ENCODE results near the gene COL6A5. TPM values are rescaled to one million over a fixed set of nuclear protein-coding genes. Genes with fewer than 3 reads are reported as not detected.
A peak's percentile ranks its signal among the peaks of the same experiment; 100 is the strongest.

COL6A5 gene
- total and polyA plus RNA-seq, 9 of the 15 experiments (the other 6 are each of a cell fraction or from before 2014, with no cell fraction given) = 1.5 to 9.7 (median 5.6) TPM

- intact Hi-C loops (cut with micrococcal nuclease) = no loop called here
- H4K20me1 ChIP-seq (replicated peaks; ENCODE audit: control insufficient read depth, insufficient read depth, low read length) = no peaks in the 10 kb centered on the region
- no TSS peak for BruUV-seq (replicated peaks)
- DNase-seq (ENCODE audit: extremely low read depth in 1 of 4, low spot score in 3 of 4) (no peak), ATAC-seq (no peak), FAIRE-seq (no peak)
- no peaks in the 10 kb centered on the region for H3K9me1 ChIP-seq (ENCODE audit: control insufficient read depth, insufficient read depth, low read length)
- 70% methylated on average over 1 of the region's 1 CpG for WGBS (ENCODE audit: insufficient coverage, low coverage, missing lambda C conversion rate)
- CTCF ChIA-PET (ENCODE audit: low intra/inter-chr PET ratio) = no interaction called here
- H3K4me2 ChIP-seq (ENCODE audit: insufficient read depth, low read length) = no peak overlapping the region
- no peak overlapping the region for H3K4me3 ChIP-seq
- no peak overlapping the region for H3K9ac ChIP-seq (ENCODE audit: insufficient read depth in 1 of 2, low read depth in 2 of 2, low read length in 2 of 2)
- in situ Hi-C loops (cut with MboI) = no loop called here
- no peaks in the 10 kb centered on the region for H3K79me2 ChIP-seq (ENCODE audit: control insufficient read depth, insufficient read depth, low read length)
- no peaks in the 10 kb centered on the region for H3K9me3 ChIP-seq (replicated peaks; ENCODE audit: control insufficient read depth, insufficient read depth, low read depth, low read length)
- no peak overlapping the region for H2AFZ ChIP-seq (ENCODE audit: low read depth, low read length)
- no peaks in the 10 kb centered on the region for H3K27me3 ChIP-seq (ENCODE audit: control insufficient read depth in 2 of 2, insufficient read depth in 2 of 2, low read length in 2 of 2)
- no peak overlapping the region for H3K27ac ChIP-seq (ENCODE audit: extremely low read depth, low read depth, low read length)
- POLR2A ChIA-PET = no interaction called here
- peaks cover 23% of the 10 kb centered on the region; the same call in 1 of the 3 replicates for H3K36me3 ChIP-seq (ENCODE audit: control insufficient read depth, insufficient read depth, low read length)
- H3K4me1 ChIP-seq (replicated peaks in 1 of 2; ENCODE audit: control insufficient read depth in 2 of 2, insufficient read depth in 2 of 2, low read length in 2 of 2) = no peaks in the 10 kb centered on the region
- TF ChIP-seq, protein P1, sequence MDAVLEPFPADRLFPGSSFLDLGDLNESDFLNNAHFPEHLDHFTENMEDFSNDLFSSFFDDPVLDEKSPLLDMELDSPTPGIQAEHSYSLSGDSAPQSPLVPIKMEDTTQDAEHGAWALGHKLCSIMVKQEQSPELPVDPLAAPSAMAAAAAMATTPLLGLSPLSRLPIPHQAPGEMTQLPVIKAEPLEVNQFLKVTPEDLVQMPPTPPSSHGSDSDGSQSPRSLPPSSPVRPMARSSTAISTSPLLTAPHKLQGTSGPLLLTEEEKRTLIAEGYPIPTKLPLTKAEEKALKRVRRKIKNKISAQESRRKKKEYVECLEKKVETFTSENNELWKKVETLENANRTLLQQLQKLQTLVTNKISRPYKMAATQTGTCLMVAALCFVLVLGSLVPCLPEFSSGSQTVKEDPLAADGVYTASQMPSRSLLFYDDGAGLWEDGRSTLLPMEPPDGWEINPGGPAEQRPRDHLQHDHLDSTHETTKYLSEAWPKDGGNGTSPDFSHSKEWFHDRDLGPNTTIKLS (IDR thresholded peaks at IDR 0.05; ENCODE audit: borderline replicate concordance, low read depth) = no peak
- TF ChIP-seq PML (IDR thresholded peaks at IDR 0.05; ENCODE audit: low read length) = no peak
- no peak for TF ChIP-seq FOXA1 (IDR thresholded peaks at IDR 0.05; ENCODE audit: borderline replicate concordance)
- peak; percentile 48; the same call in 1 of the 2 replicates for TF ChIP-seq CEBPB (tag; IDR thresholded peaks at IDR 0.05)
- no peak for TF ChIP-seq HMG20A (CRISPR knock-in tag; conservative IDR thresholded peaks at IDR 0.05)
- TF ChIP-seq EP400 (IDR thresholded peaks at IDR 0.05) = no peak
- TF ChIP-seq SMARCA4 (IDR thresholded peaks at IDR 0.05) = no peak
- TF ChIP-seq IFI16 (CRISPR knock-in tag; IDR thresholded peaks at IDR 0.05) = no peak
- TF ChIP-seq C11orf30 (IDR thresholded peaks at IDR 0.05; ENCODE audit: low read depth) = 0 out of 2 replicates have a peak, but pooled peaks have one; percentile 12
- TF ChIP-seq ZNF778 (CRISPR knock-in tag; IDR thresholded peaks at IDR 0.05) = no peak
- TF ChIP-seq MCM3 (IDR thresholded peaks at IDR 0.05) = no peak
- TF ChIP-seq, protein P2, sequence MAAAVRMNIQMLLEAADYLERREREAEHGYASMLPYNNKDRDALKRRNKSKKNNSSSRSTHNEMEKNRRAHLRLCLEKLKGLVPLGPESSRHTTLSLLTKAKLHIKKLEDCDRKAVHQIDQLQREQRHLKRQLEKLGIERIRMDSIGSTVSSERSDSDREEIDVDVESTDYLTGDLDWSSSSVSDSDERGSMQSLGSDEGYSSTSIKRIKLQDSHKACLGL (CRISPR knock-in tag; IDR thresholded peaks at IDR 0.05; ENCODE audit: borderline replicate concordance, poor library complexity, severe bottlenecking) = no peak
- TF ChIP-seq SMAD4 (CRISPR knock-in tag; conservative IDR thresholded peaks at IDR 0.05) = no peak
- peak; percentile 39 for TF ChIP-seq ZNF316 (IDR thresholded peaks at IDR 0.05)
- TF ChIP-seq, protein P3, sequence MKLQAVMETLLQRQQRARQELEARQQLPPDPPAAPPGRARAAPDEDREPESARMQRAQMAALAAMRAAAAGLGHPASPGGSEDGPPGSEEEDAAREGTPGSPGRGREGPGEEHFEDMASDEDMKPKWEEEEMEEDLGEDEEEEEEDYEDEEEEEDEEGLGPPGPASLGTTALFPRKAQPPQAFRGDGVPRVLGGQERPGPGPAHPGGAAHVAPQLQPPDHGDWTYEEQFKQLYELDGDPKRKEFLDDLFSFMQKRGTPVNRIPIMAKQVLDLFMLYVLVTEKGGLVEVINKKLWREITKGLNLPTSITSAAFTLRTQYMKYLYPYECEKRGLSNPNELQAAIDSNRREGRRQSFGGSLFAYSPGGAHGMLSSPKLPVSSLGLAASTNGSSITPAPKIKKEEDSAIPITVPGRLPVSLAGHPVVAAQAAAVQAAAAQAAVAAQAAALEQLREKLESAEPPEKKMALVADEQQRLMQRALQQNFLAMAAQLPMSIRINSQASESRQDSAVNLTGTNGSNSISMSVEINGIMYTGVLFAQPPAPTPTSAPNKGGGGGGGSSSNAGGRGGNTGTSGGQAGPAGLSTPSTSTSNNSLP (IDR thresholded peaks at IDR 0.05; ENCODE audit: borderline replicate concordance, low read depth, low read length) = no peak
- no peak for TF ChIP-seq PRPF4 (IDR thresholded peaks at IDR 0.05; ENCODE audit: insufficient read depth, low read depth, low read length, poor library complexity, severe bottlenecking)
- no peak for TF ChIP-seq KLF16 (IDR thresholded peaks at IDR 0.05)
- no peak for TF ChIP-seq ZNF3 (CRISPR knock-in tag; IDR thresholded peaks at IDR 0.05)
- no peak for TF ChIP-seq GTF3C2 (IDR thresholded peaks at IDR 0.05; ENCODE audit: borderline replicate concordance, extremely low read depth, insufficient read length)
These were observed 96.8 kb downstream of the COL6A5 start for GRCh38 chr3:130442284-130442683.

Measured in K562 (cell line).